Heart right ventricle (tissue), 16 donors: ENCODE results near the gene ZNF19. TPM values are rescaled to one million over a fixed set of nuclear protein-coding genes. Genes with fewer than 3 reads are reported as not detected.

Experiments used
- ATAC-seq, 8 donors: fragments of 200-7000 bp; cut with Tn5 transposase; one replicate each; pipeline ENCODE4 v1.9.1; 2020; ENCODE audit warnings: mild to moderate bottlenecking in 8 of 8, moderate library complexity in 8 of 8, moderate number of reproducible peaks in 1 of 8
- DNase-seq, 2 donors: peaks; one replicate each; pipeline ENCODE4 v3.0.0-alpha.2; 2020
- H3K27ac ChIP-seq, 10 donors: fragments of 200-600 bp; sonication (generic) in 2 of 10; one replicate each; pipeline versions ENCODE4 v1.5.0 to v1.8.0; 2020 to 2022; ENCODE audit warnings: mild to moderate bottlenecking in 3 of 10
- H3K27me3 ChIP-seq, 7 donors: fragments of 200-600 bp; one replicate each; pipeline ENCODE4 v1.8.0; 2021 to 2022; ENCODE audit warnings: mild to moderate bottlenecking in 2 of 7
- H3K36me3 ChIP-seq, 9 donors: fragments of 200-600 bp; sonication (generic) in 1 of 9; one replicate each; pipeline versions ENCODE4 v1.5.0 to v1.8.0; 2020 to 2022; ENCODE audit warnings: mild to moderate bottlenecking in 2 of 9
- H3K4me1 ChIP-seq, 9 donors: fragments of 200-600 bp; sonication (generic) in 1 of 9; one replicate each; pipeline versions ENCODE4 v1.5.0 to v1.8.0; 2020 to 2022; ENCODE audit warnings: mild to moderate bottlenecking in 4 of 9
- H3K4me3 ChIP-seq, 10 donors: fragments of 200-600 bp; sonication (generic) in 2 of 10; one replicate each; pipeline versions ENCODE4 v1.5.0 to v1.8.0; 2020 to 2022; ENCODE audit warnings: mild to moderate bottlenecking in 7 of 10, moderate library complexity in 2 of 10
- H3K9me3 ChIP-seq, 11 donors: fragments of 200-600 bp in 10 of 11; sonication (generic) in 2 of 11; one replicate each; pipeline versions ENCODE4 v1.5.0 to v1.8.0; 2013 to 2022; ENCODE audit warnings: mild to moderate bottlenecking in 2 of 11, control low read depth in 1 of 11, moderate library complexity in 1 of 11
- WGBS, 2 donors: extraction: QIAGEN DNeasy Blood & Tissue Kit; methylation state at CpG; one replicate each; pipeline ENCODE4 v1.1.7; 2013; ENCODE audit warnings: inconsistent platforms in 1 of 2; 5-methylcytosine and 5-hydroxymethylcytosine counted together
- intact Hi-C, 10 donors: fragments of 100-400 bp; cut with DNase I; formaldehyde crosslinking; loops; one replicate each; pipeline versions ENCODE4 v1.11.1 to v1.14.2; 2022
- polyA plus RNA-seq, 2 donors: library from polyadenylated mRNA; stranded (reverse); fragments of 200-250 nt; gene quantifications; one replicate each; pipeline ENCODE4 v1.2.3, GENCODE V29; 2013
- total RNA-seq, 10 donors: library from RNA; stranded (reverse); fragmentation: NEBNext Ultra II Directional in 3 of 10; extraction: Animal tissue kit (Norgen Biotek cat#: 25700) in 3 of 10; gene quantifications; one replicate each; pipeline versions ENCODE4 v1.2.1 to v1.2.4, GENCODE V29; 2021 to 2023
- TF ChIP-seq, protein P1 (sequence below), 9 donors: fragments of 200-600 bp; sonication (generic) in 2 of 9; IDR thresholded peaks; one replicate each; pipeline versions ENCODE4 v1.5.0 to v1.8.0; 2021 to 2022; ENCODE audit warnings: antibody characterized with exemption in 9 of 9, mild to moderate bottlenecking in 5 of 9, moderate library complexity in 1 of 9
- donor health status: Arrhythmogenic right ventricular cardiomyopathy.
- donor health status: ischemic (EF 13 %, LVEDD 7.1; RV severe dilation, severe dysfunction).
- donor health status: healthy with polysubstance abuse.
- donor health status: DM: no; HTN: yes; CAD: no.
- donor health status: DM: no; HTN: no; CAD: no.
- donor health status: ischemic (EF 25% LVEDD 6.9; RV normal size, moderate dysfunction).
- donor health status: ischemic (EF 25% LVEDD 5.7; RV mildly dilated, moderate dysfunction).
- donor health status: healthy.
- donor health status: DM: yes; HTN: yes; CAD: no.
- donor health status: Ischemic cardiomyopathy.
- donor health status: ischemic (EF 35%, LVEDD 5.7; RV mildly dilated, moderate dysfunction).
- donor health status: nonischemic (EF 11% LVEDD 7.7; RV severe dilation, severe dysfunction).
- donor health status: DM: yes; HTN: yes; CAD: no.
- donor health status: PGD.
- donor health status: ischemic (EF 29% LVEDD 5.4; RV normal size, mild dysfunction).
- donor health status: nonischemic (EF 23%, LVEDD 6.1; RV moderate dilation, normal function).

ZNF19 gene
- total and polyA plus RNA-seq, 12 donors = 0.59 to 3.4 (median 1.5) TPM

DNA sequence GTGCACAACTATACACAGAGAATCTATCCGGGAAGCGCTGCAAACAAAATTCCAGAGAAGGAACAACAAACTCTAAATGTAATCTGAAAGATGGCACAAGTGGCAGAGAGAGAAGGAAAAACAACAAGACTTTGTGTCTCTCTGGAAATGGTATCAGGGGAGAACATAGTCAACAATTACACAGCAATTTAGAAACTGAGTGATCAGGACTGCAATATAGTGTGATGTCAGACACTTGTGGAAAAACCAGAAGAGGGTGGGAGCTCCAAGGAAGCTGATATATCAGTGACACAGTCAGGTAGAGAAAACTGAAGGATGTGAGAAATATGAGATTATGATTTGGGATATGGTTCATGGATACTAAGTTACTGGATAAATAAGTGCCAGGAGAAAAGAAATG, 8.2 kb downstream of the ZNF19 start:
- Histone ChIP-seq H3K4me3 (no peak overlapping the region), H3K9me3 (no peaks in the 10 kb centered on the region), H3K27ac (no peak overlapping the region), H3K36me3 (peaks cover 0 to 39% (median 10%) of the 10 kb centered on the region in 9 donors), H3K27me3 (no peaks in the 10 kb centered on the region), H3K4me1 (peaks cover 0 to 14% (median 10%) of the 10 kb centered on the region in 9 donors)
- intact Hi-C loops = no loop called here
- TF ChIP-seq, protein P1, sequence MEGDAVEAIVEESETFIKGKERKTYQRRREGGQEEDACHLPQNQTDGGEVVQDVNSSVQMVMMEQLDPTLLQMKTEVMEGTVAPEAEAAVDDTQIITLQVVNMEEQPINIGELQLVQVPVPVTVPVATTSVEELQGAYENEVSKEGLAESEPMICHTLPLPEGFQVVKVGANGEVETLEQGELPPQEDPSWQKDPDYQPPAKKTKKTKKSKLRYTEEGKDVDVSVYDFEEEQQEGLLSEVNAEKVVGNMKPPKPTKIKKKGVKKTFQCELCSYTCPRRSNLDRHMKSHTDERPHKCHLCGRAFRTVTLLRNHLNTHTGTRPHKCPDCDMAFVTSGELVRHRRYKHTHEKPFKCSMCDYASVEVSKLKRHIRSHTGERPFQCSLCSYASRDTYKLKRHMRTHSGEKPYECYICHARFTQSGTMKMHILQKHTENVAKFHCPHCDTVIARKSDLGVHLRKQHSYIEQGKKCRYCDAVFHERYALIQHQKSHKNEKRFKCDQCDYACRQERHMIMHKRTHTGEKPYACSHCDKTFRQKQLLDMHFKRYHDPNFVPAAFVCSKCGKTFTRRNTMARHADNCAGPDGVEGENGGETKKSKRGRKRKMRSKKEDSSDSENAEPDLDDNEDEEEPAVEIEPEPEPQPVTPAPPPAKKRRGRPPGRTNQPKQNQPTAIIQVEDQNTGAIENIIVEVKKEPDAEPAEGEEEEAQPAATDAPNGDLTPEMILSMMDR (IDR thresholded peaks at IDR 0.05) = no peak
- ATAC-seq (no peak), DNase-seq (no peak)
- 94 to 99% methylated on average over 2 of the region's 2 CpGs for WGBS, 2 donors

DNA sequence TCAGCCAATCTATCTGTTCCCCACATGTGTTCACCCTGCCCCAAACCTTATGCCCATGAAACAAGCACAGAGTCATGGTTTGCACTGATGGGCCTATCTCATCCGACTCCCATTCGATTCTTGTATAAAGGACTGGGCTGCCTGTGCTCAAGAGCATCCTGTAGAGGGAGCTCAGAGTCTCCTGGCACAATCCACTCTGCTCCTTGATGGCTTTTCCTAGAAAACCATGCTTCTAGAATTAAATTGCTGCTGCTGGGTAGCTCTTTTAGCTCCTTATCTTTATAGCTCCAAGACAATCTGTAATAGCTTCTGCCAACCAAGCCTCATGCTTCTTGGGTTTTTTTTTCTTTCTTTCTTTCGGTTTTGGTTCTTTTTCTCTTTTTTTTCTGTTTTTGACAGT, 9.7 kb downstream of the ZNF19 start:
- peaks cover 0 to 54% (median 11%) of the 10 kb centered on the region in 9 donors for H3K36me3 ChIP-seq
- no peak overlapping the region for H3K27ac ChIP-seq
- no peak for DNase-seq
- intact Hi-C loops = no loop called here
- H3K9me3 ChIP-seq = no peaks in the 10 kb centered on the region
- H3K4me1 ChIP-seq = peaks cover 0 to 12% (median 5%) of the 10 kb centered on the region in 9 donors
- ATAC-seq = no peak
- H3K4me3 ChIP-seq = no peak overlapping the region
- WGBS, 2 donors = 42 to 48% methylated on average over 3 of the region's 3 CpGs
- TF ChIP-seq, protein P1 (IDR thresholded peaks at IDR 0.05) = peak in 3 of 9 donors; percentile 15 to 22 (median 18)
- no peaks in the 10 kb centered on the region for H3K27me3 ChIP-seq

DNA sequence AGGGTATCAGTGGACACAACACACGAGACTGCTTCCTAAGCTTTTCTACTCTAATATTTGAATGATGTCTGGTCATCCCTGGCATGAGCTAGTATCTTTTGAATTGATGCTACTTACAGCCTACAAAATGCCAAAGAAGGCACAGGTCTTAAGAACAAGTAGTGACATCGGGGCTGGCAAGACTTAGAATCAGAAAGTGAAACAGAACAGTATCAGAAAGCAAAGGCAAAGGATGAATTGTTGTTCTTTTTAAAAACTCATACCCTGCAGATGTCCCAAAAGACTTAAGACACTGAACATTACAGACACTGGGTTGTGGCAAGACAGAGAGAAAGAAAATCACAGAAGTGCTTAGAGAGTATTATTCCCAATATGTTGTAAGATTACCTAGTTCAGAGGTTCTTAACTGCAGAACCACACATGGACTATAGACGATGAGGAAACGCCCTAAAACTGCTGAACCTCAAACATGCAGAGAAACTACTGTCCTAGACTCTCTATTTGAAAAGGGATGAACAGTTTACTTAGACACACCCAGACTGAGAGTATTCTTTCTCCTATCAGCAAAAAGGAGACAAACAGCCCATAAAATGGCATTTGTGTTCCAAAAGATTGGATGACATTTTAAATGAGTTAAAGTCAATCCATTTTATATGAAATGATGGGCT, 12.5 kb downstream of the ZNF19 start:
- 95 to 96% methylated on average over 4 of the region's 4 CpGs for WGBS, 2 donors
- H3K27ac ChIP-seq = no peak overlapping the region
- no peaks in the 10 kb centered on the region for H3K9me3 ChIP-seq
- intact Hi-C loops = no loop called here
- peaks cover 0 to 79% (median 11%) of the 10 kb centered on the region in 9 donors for H3K36me3 ChIP-seq
- H3K4me1 ChIP-seq = no peaks in the 10 kb centered on the region
- DNase-seq = no peak
- H3K27me3 ChIP-seq = no peaks in the 10 kb centered on the region
- ATAC-seq = no peak
- no peak overlapping the region for H3K4me3 ChIP-seq
- TF ChIP-seq, protein P1 (IDR thresholded peaks at IDR 0.05) = no peak

DNA sequence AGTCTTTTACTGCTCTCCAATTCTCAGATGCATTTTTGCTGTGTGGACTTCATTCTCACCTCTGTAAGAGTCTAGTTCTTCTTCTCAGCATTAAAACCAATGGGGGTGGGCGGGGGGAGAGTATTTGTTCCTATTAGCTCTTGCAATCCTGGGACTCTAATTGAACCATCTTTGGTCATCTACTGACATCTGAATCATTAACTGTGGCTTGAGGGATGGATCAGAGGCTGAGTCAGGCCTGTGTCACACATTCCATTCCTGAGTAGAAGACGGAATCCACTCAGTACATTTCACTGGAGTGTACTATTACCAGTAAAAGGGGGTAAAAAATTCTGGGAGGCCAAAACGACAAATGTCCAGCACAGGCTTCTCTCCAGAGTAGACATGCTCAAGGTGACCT, 14.3 kb downstream of the ZNF19 start:
- no peak for DNase-seq
- H3K36me3 ChIP-seq = peaks cover 0 to 84% (median 17%) of the 10 kb centered on the region in 9 donors
- intact Hi-C loops = no loop called here
- H3K4me1 ChIP-seq = no peaks in the 10 kb centered on the region
- no peak overlapping the region for H3K27ac ChIP-seq
- no peaks in the 10 kb centered on the region for H3K9me3 ChIP-seq
- no peak for ATAC-seq
- 87 to 88% methylated on average over 3 of the region's 3 CpGs for WGBS, 2 donors
- TF ChIP-seq, protein P1 (IDR thresholded peaks at IDR 0.05) = no peak
- no peak overlapping the region for H3K4me3 ChIP-seq
- no peaks in the 10 kb centered on the region for H3K27me3 ChIP-seq
